WI38 (cell line): ENCODE data around the gene RACK1.

Experiments
- H3K4me3 ChIP-seq: 2 replicates; pipeline ENCODE4 v1.5.1; 2011; ENCODE audit warnings: low read depth, mild to moderate bottlenecking, control low read depth, low read length
- CTCF ChIP-seq: IDR thresholded peaks from 2 replicates; pipeline ENCODE4 v1.5.1; 2012; ENCODE audit warnings: low read depth, mild to moderate bottlenecking, control low read depth, low read length

RACK1 gene

GRCh38 chr5:181207214-181207959 is 36.3 kb downstream of the RACK1 start:
- TF ChIP-seq CTCF, result no peak
- H3K4me3 ChIP-seq, result peak overlapping the region; percentile 66

GRCh38 chr5:181205761-181206649 is 37.7 kb downstream of the RACK1 start:
- peak overlapping the region; percentile 66 for H3K4me3 ChIP-seq

GRCh38 chr5:181204826-181205760 is 38.6 kb downstream of the RACK1 start, which contains the start of gene TRIM7:
Gene TRIM7 (minus strand): TSS chr5:181205196. CDS start chr5:181205110, 86 bp downstream.
- no peak for TF ChIP-seq CTCF
- H3K4me3 ChIP-seq, result peak within 1 kb of the TSS; percentile 64

More at GRCh38 chr5:181205761-181206649, 37.7 kb downstream of the RACK1 start:
- no peak for TF ChIP-seq CTCF

GRCh38 chr5:181204113-181204825 is 39.4 kb downstream of the RACK1 start:
- H3K4me3 ChIP-seq, result peak overlapping the region; percentile 64
- TF ChIP-seq CTCF, result no peak

GRCh38 chr5:181203777-181204112 is 40.0 kb downstream of the RACK1 start:
- TF ChIP-seq CTCF, result no peak
- peak overlapping the region; percentile 64 for H3K4me3 ChIP-seq

- H3K4me3 ChIP-seq, result no peak overlapping the region
- no peak for TF ChIP-seq CTCF
These were observed 40.5 kb downstream of the RACK1 start for GRCh38 chr5:181203093-181203711.
